Prostate gland (tissue), 2 donors: ENCODE measurements around the gene LOC101059915.

Source experiments
- DNase-seq: peaks from one replicate; pipeline ENCODE4 v3.0.0-alpha.2; 2019; ENCODE audit warnings: low spot score
- H3K27ac ChIP-seq, 2 donors: fragments of 200-600 bp; sonication (generic); 2 replicates each; pipeline ENCODE4 v1.5.1; 2017 to 2019
- H3K27me3 ChIP-seq: fragments of 200-600 bp; sonication (generic); replicated peaks from 2 replicates; pipeline ENCODE4 v1.5.1; 2019; ENCODE audit not compliant: insufficient read depth
- H3K36me3 ChIP-seq, 2 donors: fragments of 200-600 bp; sonication (generic); 1 replicate in 1 of 2; 2 replicates in 1 of 2; pipeline versions ENCODE4 v1.5.1 to v1.8.1; 2017 to 2019
- H3K4me1 ChIP-seq: fragments of 200-600 bp; sonication (generic); replicated peaks from 2 replicates; pipeline ENCODE4 v1.5.1; 2019
- H3K4me3 ChIP-seq, 2 donors: fragments of 200-600 bp; sonication (generic); 2 replicates each; pipeline ENCODE4 v1.5.1; 2017 to 2019
- H3K9me3 ChIP-seq: fragments of 200-600 bp; sonication (generic); 2 replicates; pipeline ENCODE4 v1.5.1; 2017
- CTCF ChIP-seq, 4 experiments: fragments of 200-600 bp in 2 of 4; fragments of 450-650 bp in 2 of 4; sonication (generic) in 2 of 4; IDR thresholded peaks; 1 replicate in 3 of 4; 2 replicates in 1 of 4; pipeline ENCODE4 v1.5.1; 2016 to 2019; ENCODE audit warnings: antibody characterized with exemption in 4 of 4, mild to moderate bottlenecking in 2 of 4, moderate library complexity in 2 of 4
- POLR2A ChIP-seq: fragments of 450-650 bp; IDR thresholded peaks from one replicate; pipeline ENCODE4 v1.6.1; 2016; ENCODE audit warnings: antibody characterized with exemption, mild to moderate bottlenecking
- POLR2AphosphoS5 ChIP-seq: sonication (generic); formaldehyde crosslinking; IDR thresholded peaks from one replicate; pipeline ENCODE4 v1.6.1; 2017; ENCODE audit warnings: antibody characterized with exemption
- WGBS: methylation state at CpG from one replicate; pipeline ENCODE4 v1.1.5; 2018; 5-methylcytosine and 5-hydroxymethylcytosine counted together
- intact Hi-C: fragments of 100-400 bp; cut with DNase I; formaldehyde crosslinking; loops from one replicate; pipeline ENCODE4 v1.14.2; 2022

LOC101059915 gene

GRCh38 chrX:71632923-71633657 is 34.3 kb upstream of the LOC101059915 start:
- no peak for TF ChIP-seq POLR2AphosphoS5
- no peak for TF ChIP-seq CTCF (IDR thresholded peaks at IDR 0.05)
- TF ChIP-seq POLR2A = no peak
- DNase-seq = no peak
- intact Hi-C loops = no loop called here

GRCh38 chrX:71634366-71634765 is 33.0 kb upstream of the LOC101059915 start:
- Histone ChIP-seq H3K4me1 (no peaks in the 10 kb centered on the region), H3K27me3 (no peaks in the 10 kb centered on the region), H3K4me3 (no peak overlapping the region), H3K27ac (no peak overlapping the region), H3K9me3 (no peaks in the 10 kb centered on the region), H3K36me3 (no peaks in the 10 kb centered on the region)
- intact Hi-C loops = no loop called here
- no peak for TF ChIP-seq CTCF (IDR thresholded peaks at IDR 0.05)
- TF ChIP-seq POLR2AphosphoS5 = no peak
- no peak for TF ChIP-seq POLR2A
- 81% methylated on average over 6 of the region's 6 CpGs for WGBS
- no peak for DNase-seq

More at GRCh38 chrX:71632923-71633657, 34.3 kb upstream of the LOC101059915 start:
- WGBS = 84% methylated on average over 10 of the region's 10 CpGs
- Histone ChIP-seq H3K9me3 (no peaks in the 10 kb centered on the region), H3K36me3 (no peaks in the 10 kb centered on the region), H3K27me3 (no peaks in the 10 kb centered on the region), H3K4me1 (no peaks in the 10 kb centered on the region), H3K27ac (no peak overlapping the region), H3K4me3 (no peak overlapping the region)

GRCh38 chrX:71636438-71637252 is 30.7 kb upstream of the LOC101059915 start:
- Histone ChIP-seq H3K4me3 (no peak overlapping the region), H3K36me3 (no peaks in the 10 kb centered on the region), H3K27me3 (no peaks in the 10 kb centered on the region), H3K4me1 (no peaks in the 10 kb centered on the region), H3K9me3 (no peaks in the 10 kb centered on the region), H3K27ac (no peak overlapping the region)
- TF ChIP-seq POLR2A (no peak), POLR2AphosphoS5 (no peak), CTCF (IDR thresholded peaks at IDR 0.05) (no peak)
- DNase-seq = no peak
- WGBS = 82% methylated on average over 9 of the region's 9 CpGs
- intact Hi-C loops = no loop called here

GRCh38 chrX:71637253-71637618 is 30.1 kb upstream of the LOC101059915 start:
- intact Hi-C loops = no loop called here
- Histone ChIP-seq H3K9me3 (no peaks in the 10 kb centered on the region), H3K4me3 (no peak overlapping the region), H3K4me1 (no peaks in the 10 kb centered on the region), H3K27me3 (no peaks in the 10 kb centered on the region), H3K36me3 (no peaks in the 10 kb centered on the region), H3K27ac (no peak overlapping the region)
- TF ChIP-seq CTCF (IDR thresholded peaks at IDR 0.05) (no peak), POLR2A (no peak), POLR2AphosphoS5 (no peak)
- 97% methylated on average over 3 of the region's 3 CpGs for WGBS
- DNase-seq = no peak
